ENCODE measurements around the gene TMEM213. TPM values are rescaled to one million over a fixed set of nuclear protein-coding genes. Genes with fewer than 3 reads are reported as not detected.

The TMEM213 gene
- total and polyA plus RNA-seq, 8 donors = 0.05 to 32.8 (median 0.84) TPM

- Histone ChIP-seq H3K9me3 (no peaks in the 10 kb centered on the region), H3K27me3 (no peaks in the 10 kb centered on the region), H3K4me3 (no peak overlapping the region)
These were observed 74.0 kb downstream of the TMEM213 start for GRCh38 chr7:138871814-138872090.

GRCh38 chr7:138872576-138872975, 74.8 kb downstream of the TMEM213 start:
- TF ChIP-seq CTCF (IDR thresholded peaks at IDR 0.05) = no peak
- ATAC-seq = no peak
- no peak for DNase-seq
- no peak overlapping the region for H3K4me3 ChIP-seq
- no peaks in the 10 kb centered on the region for H3K9me3 ChIP-seq
- no peaks in the 10 kb centered on the region for H3K4me1 ChIP-seq
- no peaks in the 10 kb centered on the region for H3K27me3 ChIP-seq
- no peak overlapping the region for H3K27ac ChIP-seq
- intact Hi-C loops (cut with DNase I) = no loop called here
- peaks cover 0 to 8% of the 10 kb centered on the region in 2 donors for H3K36me3 ChIP-seq

More at GRCh38 chr7:138871814-138872090, 74.0 kb downstream of the TMEM213 start:
- Histone ChIP-seq H3K27ac (no peak overlapping the region), H3K4me1 (no peaks in the 10 kb centered on the region), H3K36me3 (peaks cover 0 to 8% of the 10 kb centered on the region in 2 donors)
- no peak for DNase-seq
- intact Hi-C loops (cut with DNase I) = no loop called here
- ATAC-seq = no peak
- TF ChIP-seq CTCF (IDR thresholded peaks at IDR 0.05) = no peak

- Histone ChIP-seq H3K4me3 (no peak overlapping the region), H3K9me3 (no peaks in the 10 kb centered on the region), H3K27me3 (no peaks in the 10 kb centered on the region), H3K4me1 (no peaks in the 10 kb centered on the region), H3K36me3 (peaks cover 0 to 8% of the 10 kb centered on the region in 2 donors), H3K27ac (no peak overlapping the region)
- no peak for ATAC-seq
- no peak for TF ChIP-seq CTCF (IDR thresholded peaks at IDR 0.05)
- no peak for DNase-seq
- intact Hi-C loops (cut with DNase I) = no loop called here
These were observed 75.6 kb downstream of the TMEM213 start for GRCh38 chr7:138873220-138873892.

GRCh38 chr7:138875794-138876193, 78.0 kb downstream of the TMEM213 start:
- H3K9me3 ChIP-seq = no peaks in the 10 kb centered on the region
- H3K36me3 ChIP-seq = no peaks in the 10 kb centered on the region
- no peak overlapping the region for H3K4me3 ChIP-seq
- no peak for TF ChIP-seq CTCF (IDR thresholded peaks at IDR 0.05)
- intact Hi-C loops (cut with DNase I) = no loop called here
- ATAC-seq (no peak), DNase-seq (no peak)
- no peaks in the 10 kb centered on the region for H3K4me1 ChIP-seq
- no peak overlapping the region for H3K27ac ChIP-seq
- no peaks in the 10 kb centered on the region for H3K27me3 ChIP-seq

GRCh38 chr7:138876326-138876725, 78.5 kb downstream of the TMEM213 start:
- Histone ChIP-seq H3K4me1 (no peaks in the 10 kb centered on the region), H3K9me3 (no peaks in the 10 kb centered on the region), H3K4me3 (no peak overlapping the region), H3K27ac (no peak overlapping the region), H3K36me3 (no peaks in the 10 kb centered on the region), H3K27me3 (no peaks in the 10 kb centered on the region)
- ATAC-seq = no peak
- no peak for DNase-seq
- no peak for TF ChIP-seq CTCF (IDR thresholded peaks at IDR 0.05)
- intact Hi-C loops (cut with DNase I) = no loop called here

Measured in left lung (tissue), 10 donors.